Measurements from ENCODE around the gene SLC16A10.

- TF ChIP-seq CTCF (IDR thresholded peaks at IDR 0.05) (no peak), POLR2A (IDR thresholded peaks at IDR 0.05) (no peak), POLR2AphosphoS5 (IDR thresholded peaks at IDR 0.05) (no peak), EP300 (IDR thresholded peaks at IDR 0.05) (no peak)
Measured at GRCh38 chr6:111192911-111193555, 105.7 kb downstream of the SLC16A10 start.

Data from upper lobe of left lung (tissue), 4 donors.